ENCODE data around the gene ASTN2. TPM values are rescaled to one million over a fixed set of nuclear protein-coding genes. Genes with fewer than 3 reads are reported as not detected.

ASTN2 gene
- polyA plus RNA-seq, 3 donors from 2014 or later = 1.7 to 4.5 (median 2.2) TPM

DNA sequence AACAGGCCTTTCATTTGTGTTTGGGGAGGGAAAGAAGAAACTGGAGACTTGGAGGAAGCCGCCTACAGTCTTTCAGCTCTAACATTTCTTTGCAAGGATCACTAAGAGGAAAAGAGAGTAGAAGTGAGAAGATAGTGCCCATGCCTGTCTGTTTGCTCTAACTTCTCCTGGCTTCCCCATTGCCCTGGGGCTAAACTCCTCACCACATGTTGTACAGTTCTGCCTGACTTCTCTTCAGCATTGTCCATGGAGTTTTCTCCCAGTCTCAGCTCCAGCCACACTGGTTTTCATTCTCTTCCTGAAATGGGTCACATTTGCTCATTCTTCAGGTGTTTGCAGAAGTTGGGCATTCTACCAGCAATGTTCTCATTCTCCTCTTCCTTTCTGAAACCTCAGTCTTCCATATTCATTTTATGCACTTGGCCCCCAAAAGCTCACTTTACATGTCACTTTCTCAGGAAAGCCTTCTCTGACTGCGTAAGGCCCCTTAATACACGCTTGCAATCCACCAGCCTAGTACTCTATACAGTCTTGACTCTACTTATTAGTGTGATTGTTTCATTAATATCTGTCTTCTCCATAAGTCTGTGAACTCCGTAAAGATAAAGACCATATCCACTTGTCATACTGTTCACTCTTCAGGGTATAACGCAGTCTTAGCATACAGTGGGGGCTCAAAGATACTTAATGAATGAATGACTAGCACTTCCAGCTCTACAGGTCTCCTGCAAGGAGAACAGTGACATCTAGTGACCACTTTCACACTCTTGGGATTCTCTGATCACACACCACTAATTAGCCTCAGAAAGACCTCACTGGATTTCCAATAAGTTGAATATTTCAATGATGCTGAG, 768.0 kb downstream of the ASTN2 start:
- Mint-ChIP-seq H3K36me3 (peaks cover 3 to 13% (median 7%) of the 10 kb centered on the region in 3 donors), H3K9me3 (no peaks in the 10 kb centered on the region), H3K27ac (no peak overlapping the region), H3K4me1 (no peaks in the 10 kb centered on the region), H3K4me3 (no peak overlapping the region), H3K27me3 (ENCODE audit: low read depth in 3 of 3) (peaks cover 0 to 2% (median 2%) of the 10 kb centered on the region in 3 donors)
- DNase-seq = no peak

DNA sequence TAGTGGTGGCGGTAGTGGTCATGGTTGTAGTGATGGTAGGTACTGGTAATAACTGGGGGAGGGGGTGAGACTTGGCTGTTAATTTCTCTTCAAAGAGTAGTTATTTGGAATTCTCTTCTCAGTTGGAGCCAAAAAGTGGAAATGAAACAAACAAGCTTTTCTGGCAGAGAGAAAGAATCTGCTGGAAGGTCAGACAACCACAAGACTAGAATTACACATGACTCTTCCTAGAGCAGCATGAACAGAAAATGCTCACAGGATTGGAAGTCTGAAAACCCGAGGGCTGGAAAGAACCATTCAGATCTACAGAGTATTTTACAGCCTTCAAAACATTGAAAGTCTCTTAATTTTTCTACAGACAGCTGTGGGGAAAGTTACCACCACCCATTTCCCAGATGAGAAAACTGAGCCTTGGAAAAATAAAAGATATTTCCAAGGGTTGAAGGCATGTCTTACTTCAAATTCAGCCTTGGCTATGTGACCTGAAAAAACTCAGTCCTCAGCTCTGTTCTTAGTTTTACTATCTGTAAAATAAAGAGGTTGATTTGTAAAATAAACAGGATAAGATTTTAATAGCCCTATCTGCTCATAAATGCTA, 770.7 kb downstream of the ASTN2 start:
- no peaks in the 10 kb centered on the region for H3K4me1 Mint-ChIP-seq
- no peak for DNase-seq
- no peaks in the 10 kb centered on the region for H3K9me3 Mint-ChIP-seq
- H3K36me3 Mint-ChIP-seq = no peaks in the 10 kb centered on the region
- no peak overlapping the region for H3K4me3 Mint-ChIP-seq
- H3K27ac Mint-ChIP-seq = no peak overlapping the region
- H3K27me3 Mint-ChIP-seq (ENCODE audit: low read depth in 3 of 3) = peaks cover 0 to 2% (median 2%) of the 10 kb centered on the region in 3 donors

DNA sequence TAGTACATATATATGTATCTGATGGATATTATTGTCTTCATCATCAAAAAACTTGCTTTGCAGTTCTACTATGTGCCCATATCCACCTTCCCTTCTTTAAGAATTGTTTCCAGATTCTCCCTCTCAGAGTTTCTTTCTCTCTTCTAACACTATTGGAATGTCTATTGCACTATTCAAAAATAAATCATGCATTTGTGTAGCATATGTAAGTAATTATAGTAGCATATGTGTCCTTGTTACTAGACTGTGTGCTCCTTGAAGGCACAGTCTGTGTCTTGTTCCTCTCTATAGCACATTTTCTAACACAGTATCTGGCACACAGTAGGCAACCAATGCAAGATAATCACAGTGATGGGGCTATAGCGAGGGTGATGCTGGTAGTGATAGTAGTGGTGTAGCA, 771.2 kb downstream of the ASTN2 start:
- no peaks in the 10 kb centered on the region for H3K36me3 Mint-ChIP-seq
- H3K4me3 Mint-ChIP-seq = no peak overlapping the region
- H3K9me3 Mint-ChIP-seq = no peaks in the 10 kb centered on the region
- no peaks in the 10 kb centered on the region for H3K4me1 Mint-ChIP-seq
- no peak for DNase-seq
- no peak overlapping the region for H3K27ac Mint-ChIP-seq
- H3K27me3 Mint-ChIP-seq (ENCODE audit: low read depth in 3 of 3) = peaks cover 0 to 2% (median 2%) of the 10 kb centered on the region in 3 donors

GRCh38 chr9:116641292-116642059, 773.4 kb downstream of the ASTN2 start:
- Mint-ChIP-seq H3K4me1 (no peaks in the 10 kb centered on the region), H3K9me3 (no peaks in the 10 kb centered on the region)

GRCh38 chr9:116639251-116639741, 775.6 kb downstream of the ASTN2 start:
- H3K27me3 Mint-ChIP-seq (ENCODE audit: low read depth in 3 of 3) = peaks cover 0 to 2% (median 2%) of the 10 kb centered on the region in 3 donors
- no peak overlapping the region for H3K4me3 Mint-ChIP-seq
- no peaks in the 10 kb centered on the region for H3K4me1 Mint-ChIP-seq
- H3K36me3 Mint-ChIP-seq = no peaks in the 10 kb centered on the region
- H3K9me3 Mint-ChIP-seq = no peaks in the 10 kb centered on the region
- no peak overlapping the region for H3K27ac Mint-ChIP-seq
- DNase-seq = no peak

More at GRCh38 chr9:116641292-116642059, 773.4 kb downstream of the ASTN2 start:
- no peak for DNase-seq
- Mint-ChIP-seq H3K27ac (no peak overlapping the region), H3K4me3 (no peak overlapping the region), H3K36me3 (no peaks in the 10 kb centered on the region), H3K27me3 (ENCODE audit: low read depth in 3 of 3) (peaks cover 0 to 2% (median 2%) of the 10 kb centered on the region in 3 donors)

- Mint-ChIP-seq H3K4me1 (no peaks in the 10 kb centered on the region), H3K4me3 (no peak overlapping the region), H3K9me3 (peaks cover 0 to 4% (median 0%) of the 10 kb centered on the region in 6 donors), H3K27me3 (ENCODE audit: low read depth in 3 of 3) (peaks cover 0 to 2% (median 0%) of the 10 kb centered on the region in 3 donors), H3K36me3 (no peaks in the 10 kb centered on the region), H3K27ac (no peak overlapping the region)
- no peak for DNase-seq
Observed at GRCh38 chr9:116635908-116636307, 778.9 kb downstream of the ASTN2 start.

- Mint-ChIP-seq H3K27me3 (ENCODE audit: low read depth in 3 of 3) (peaks cover 0 to 2% (median 0%) of the 10 kb centered on the region in 3 donors), H3K36me3 (no peaks in the 10 kb centered on the region), H3K9me3 (peaks cover 0 to 4% (median 0%) of the 10 kb centered on the region in 6 donors), H3K4me1 (no peaks in the 10 kb centered on the region), H3K4me3 (no peak overlapping the region), H3K27ac (no peak overlapping the region)
- no peak for DNase-seq
Observed at GRCh38 chr9:116632990-116633838, 781.6 kb downstream of the ASTN2 start.

- H3K27ac Mint-ChIP-seq = no peak overlapping the region
- H3K4me3 Mint-ChIP-seq = no peak overlapping the region
- no peak for DNase-seq
- H3K27me3 Mint-ChIP-seq (ENCODE audit: low read depth in 3 of 3) = peaks cover 0 to 2% (median 0%) of the 10 kb centered on the region in 3 donors
- peaks cover 0 to 6% (median under 1%) of the 10 kb centered on the region in 6 donors for H3K9me3 Mint-ChIP-seq
- H3K36me3 Mint-ChIP-seq = no peaks in the 10 kb centered on the region
- H3K4me1 Mint-ChIP-seq = no peaks in the 10 kb centered on the region
Observed at GRCh38 chr9:116629634-116630033, 785.2 kb downstream of the ASTN2 start.

DNA sequence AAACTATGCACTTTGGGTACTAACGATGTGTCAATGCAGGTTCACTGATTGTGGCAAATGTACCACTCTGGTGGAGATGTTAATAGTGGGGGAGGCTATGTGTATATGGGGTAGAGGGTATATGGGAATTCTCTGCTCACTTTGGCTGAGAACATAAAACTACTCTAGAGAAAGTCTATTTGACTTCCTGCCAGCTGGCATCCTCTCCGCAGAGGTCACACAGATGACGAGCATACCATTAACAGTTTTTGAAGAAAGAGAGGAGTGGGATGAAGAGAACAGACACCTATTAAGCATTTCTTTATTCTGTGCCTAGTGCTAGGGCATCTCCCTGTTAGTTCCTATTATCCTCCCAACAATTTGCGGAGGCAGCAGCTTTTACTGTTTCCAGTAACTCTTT, 786.1 kb downstream of the ASTN2 start:
- Mint-ChIP-seq H3K9me3 (peaks cover 0 to 5% (median under 1%) of the 10 kb centered on the region in 6 donors), H3K27ac (no peak overlapping the region), H3K4me3 (no peak overlapping the region)

DNA sequence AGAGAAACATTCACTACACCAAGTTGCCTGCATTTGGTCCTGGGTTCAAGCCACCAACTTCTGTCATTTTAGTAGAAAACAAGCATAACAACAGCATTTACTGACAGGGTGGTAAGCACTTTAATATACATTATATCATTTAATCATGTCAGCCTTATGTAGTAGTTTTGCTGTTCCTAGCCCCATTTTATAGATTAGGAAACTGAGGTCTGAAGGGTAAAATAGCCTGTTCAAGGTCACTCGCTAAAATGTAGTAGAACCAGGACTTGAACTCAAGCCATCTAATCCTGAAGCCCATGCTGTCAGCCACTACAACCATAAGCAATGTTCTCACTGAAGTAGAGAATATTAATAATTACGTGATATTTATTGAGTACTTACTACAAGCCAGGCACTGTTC, 787.4 kb downstream of the ASTN2 start:
- peaks cover 0 to 2% (median 0%) of the 10 kb centered on the region in 3 donors for H3K27me3 Mint-ChIP-seq (ENCODE audit: low read depth in 3 of 3)
- H3K36me3 Mint-ChIP-seq = no peaks in the 10 kb centered on the region
- no peak overlapping the region for H3K4me3 Mint-ChIP-seq
- H3K9me3 Mint-ChIP-seq = peaks cover 0 to 5% (median under 1%) of the 10 kb centered on the region in 6 donors
- DNase-seq = no peak
- no peak overlapping the region for H3K27ac Mint-ChIP-seq
- no peaks in the 10 kb centered on the region for H3K4me1 Mint-ChIP-seq

More for the DNA sequence above, 786.1 kb downstream of the ASTN2 start:
- Mint-ChIP-seq H3K36me3 (no peaks in the 10 kb centered on the region), H3K27me3 (ENCODE audit: low read depth in 3 of 3) (peaks cover 0 to 2% (median 0%) of the 10 kb centered on the region in 3 donors), H3K4me1 (no peaks in the 10 kb centered on the region)
- DNase-seq = no peak

- no peaks in the 10 kb centered on the region for H3K36me3 Mint-ChIP-seq
- peaks cover 0 to 5% (median under 1%) of the 10 kb centered on the region in 6 donors for H3K9me3 Mint-ChIP-seq
- no peak overlapping the region for H3K27ac Mint-ChIP-seq
- H3K27me3 Mint-ChIP-seq (ENCODE audit: low read depth in 3 of 3) = peaks cover 0 to 2% (median 0%) of the 10 kb centered on the region in 3 donors
- H3K4me1 Mint-ChIP-seq = no peaks in the 10 kb centered on the region
- no peak overlapping the region for H3K4me3 Mint-ChIP-seq
- DNase-seq = no peak
Observed at GRCh38 chr9:116626762-116627161, 788.1 kb downstream of the ASTN2 start.

DNA sequence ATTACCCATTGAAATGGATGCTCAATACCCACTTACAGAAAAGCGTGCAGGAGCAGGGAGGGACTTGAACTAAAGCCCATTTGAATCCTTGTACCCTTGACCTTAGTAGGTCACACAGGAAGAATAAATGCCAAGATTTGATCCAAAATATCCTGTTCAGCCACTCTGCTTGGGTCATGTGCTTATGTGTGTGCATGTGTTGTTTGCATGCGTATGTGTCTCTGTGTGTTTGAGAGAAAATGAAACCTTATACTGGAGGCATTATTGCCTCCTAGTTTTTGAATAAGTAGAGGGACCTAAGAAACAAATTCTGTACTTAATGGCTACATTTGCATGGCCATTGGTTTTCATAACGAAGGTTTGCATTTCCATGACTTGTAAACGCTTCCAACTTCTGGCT, 791.1 kb downstream of the ASTN2 start:
- DNase-seq = no peak
- Mint-ChIP-seq H3K27ac (no peak overlapping the region), H3K9me3 (peaks cover 0 to 5% (median under 1%) of the 10 kb centered on the region in 6 donors), H3K4me1 (no peaks in the 10 kb centered on the region), H3K36me3 (peaks cover 0 to 3% (median 0%) of the 10 kb centered on the region in 3 donors), H3K4me3 (no peak overlapping the region), H3K27me3 (ENCODE audit: low read depth in 3 of 3) (peaks cover 0 to 2% (median 0%) of the 10 kb centered on the region in 3 donors)

- peaks cover 2 to 12% (median 5%) of the 10 kb centered on the region in 6 donors for H3K9me3 Mint-ChIP-seq
- peaks cover 19 to 32% (median 28%) of the 10 kb centered on the region in 3 donors for H3K36me3 Mint-ChIP-seq
- DNase-seq = no peak
- no peak overlapping the region for H3K27ac Mint-ChIP-seq
- no peak overlapping the region for H3K4me3 Mint-ChIP-seq
- H3K4me1 Mint-ChIP-seq = no peaks in the 10 kb centered on the region
- H3K27me3 Mint-ChIP-seq (ENCODE audit: low read depth in 3 of 3) = peaks cover 0 to 4% (median 0%) of the 10 kb centered on the region in 3 donors
Observed at GRCh38 chr9:116617389-116617788, 797.5 kb downstream of the ASTN2 start.

Measured in immature natural killer cell (primary cell).